ENCODE data around the gene NUPR2. TPM values are rescaled to one million over a fixed set of nuclear protein-coding genes. Genes with fewer than 3 reads are reported as not detected.
"Not testable (repeated sequence)": the region's sequence is repeated elsewhere in the genome, so short reads cannot be mapped to it uniquely, and the experiment has no call there.

Gene NUPR2
- total and polyA plus RNA-seq, 2 of the 4 experiments (the other 2 are of a cell fraction), result not detected

- H3K18ac ChIP-seq (ENCODE audit: low read depth, low read length); H4K20me1 ChIP-seq (ENCODE audit: insufficient read depth, low read length); H2BK120ac ChIP-seq (ENCODE audit: low read depth, low read length); H3K14ac ChIP-seq (replicated peaks; ENCODE audit: low read depth, low read length); H3K23ac ChIP-seq (ENCODE audit: low read depth, low read length); H2AK5ac ChIP-seq (ENCODE audit: low read depth, low read length); DNase-seq; H3K27me3 ChIP-seq (ENCODE audit: control insufficient read depth, insufficient read depth, low read length); H3K56ac ChIP-seq (ENCODE audit: extremely low read depth, insufficient read depth, low read length); H3K9me3 ChIP-seq (ENCODE audit: control insufficient read depth, insufficient read depth, low read length); H3K9ac ChIP-seq (ENCODE audit: low read depth, low read length); H4K5ac ChIP-seq (ENCODE audit: low read depth, low read length); H2AK9ac ChIP-seq (replicated peaks; ENCODE audit: low read depth, low read length, poor library complexity); H2BK5ac ChIP-seq (ENCODE audit: low read depth, low read length, poor library complexity, severe bottlenecking); H3K4ac ChIP-seq (ENCODE audit: low read depth, low read length); H2BK15ac ChIP-seq (ENCODE audit: low read depth, low read length); H2BK20ac ChIP-seq (ENCODE audit: low read depth, low read length); H4K8ac ChIP-seq (ENCODE audit: low read depth in 2 of 2, low read length in 2 of 2); H3K27ac ChIP-seq (ENCODE audit: insufficient read depth, low read length); dilution Hi-C loops (cut with HindIII; ENCODE audit: low sequenced_read_pairs, unreplicated experiment); BruUV-seq (replicated peaks); H4K91ac ChIP-seq (ENCODE audit: insufficient read depth, low read depth, low read length); H3K9me1 ChIP-seq (ENCODE audit: insufficient read depth, low read length); H3K4me3 ChIP-seq (ENCODE audit: insufficient read depth, low read depth, low read length); POLR2A ChIA-PET (ENCODE audit: unreplicated experiment); H3K4me2 ChIP-seq (ENCODE audit: low read depth, low read length); H2AFZ ChIP-seq (replicated peaks; ENCODE audit: low read length, poor library complexity); ATAC-seq (ENCODE audit: low read depth); intact Hi-C loops (cut with micrococcal nuclease); H3K4me1 ChIP-seq (ENCODE audit: control insufficient read depth, insufficient read depth, low read length): not testable (repeated sequence)
- in situ Hi-C loops (cut with MboI; ENCODE audit: low sequenced_read_pairs), result loop anchor here (25.0 kb wide), 2 partner anchors 811 to 1336 kb away; partner anchors contain the start of gene SEC61G
- H3K79me1 ChIP-seq (ENCODE audit: low read depth in 1 of 2, low read length in 2 of 2), result peaks cover 0 to 11% of the 10 kb centered on the region in 2 experiments; a peak in 3 of 4 replicates
- WGBS, 2 experiments (ENCODE audit: extremely low coverage in 2 of 2, insufficient read length in 1 of 2), result 86% methylated on average over 1 of the region's 8 CpGs; no CpG with 5 or more reads in 1 of the 2 experiments
- H3K36me3 ChIP-seq (ENCODE audit: control insufficient read depth, insufficient read depth, low read length), result peaks cover 24% of the 10 kb centered on the region
- CTCF ChIA-PET, result interaction anchor here (1.0 kb wide), 1 partner anchor 19 kb away, joined by 4 read pairs; no protein-coding TSS in a partner anchor
Measured at GRCh38 chr7:56098187-56099008, 17.8 kb downstream of the NUPR2 start.

Measured in IMR-90 (cell line).